ENCODE measurements around the gene ASB3. TPM values are rescaled to one million over a fixed set of nuclear protein-coding genes. Genes with fewer than 3 reads are reported as not detected.

ASB3 gene
- total RNA-seq, 2 experiments from 2014 or later, result 27.6 to 30.1 TPM

DNA sequence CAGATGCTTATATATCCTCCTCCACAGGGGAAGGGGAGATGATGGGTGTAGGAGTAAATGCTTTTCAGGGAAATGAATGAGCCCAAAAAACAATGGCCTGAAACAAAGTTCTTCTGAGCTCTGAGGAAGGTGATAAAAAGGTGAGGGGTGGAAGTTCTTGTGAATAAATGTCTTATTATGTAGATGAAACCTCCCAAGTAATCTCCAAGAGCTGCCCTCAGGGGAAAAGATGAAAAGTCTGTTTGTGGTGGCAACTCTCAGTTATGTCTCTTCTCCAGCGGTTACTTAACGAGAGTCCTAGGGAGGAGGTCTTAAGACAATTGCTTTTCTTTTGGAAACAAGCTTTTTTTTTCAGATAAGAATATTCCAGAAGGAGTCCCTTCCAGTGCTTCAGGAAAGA is 134.6 kb downstream of the ASB3 start:
- no peaks in the 10 kb centered on the region for H3K27me3 Mint-ChIP-seq
- CTCF ChIA-PET, result no interaction called here
- H3K9me3 Mint-ChIP-seq (ENCODE audit: low read depth), result no peaks in the 10 kb centered on the region
- H3K4me1 Mint-ChIP-seq, result no peaks in the 10 kb centered on the region
- DNase-seq (no peak), ATAC-seq (no peak)
- H3K36me3 Mint-ChIP-seq, result no peaks in the 10 kb centered on the region
- no peak overlapping the region for H3K27ac Mint-ChIP-seq
- H3K4me3 Mint-ChIP-seq, result no peak overlapping the region

DNA sequence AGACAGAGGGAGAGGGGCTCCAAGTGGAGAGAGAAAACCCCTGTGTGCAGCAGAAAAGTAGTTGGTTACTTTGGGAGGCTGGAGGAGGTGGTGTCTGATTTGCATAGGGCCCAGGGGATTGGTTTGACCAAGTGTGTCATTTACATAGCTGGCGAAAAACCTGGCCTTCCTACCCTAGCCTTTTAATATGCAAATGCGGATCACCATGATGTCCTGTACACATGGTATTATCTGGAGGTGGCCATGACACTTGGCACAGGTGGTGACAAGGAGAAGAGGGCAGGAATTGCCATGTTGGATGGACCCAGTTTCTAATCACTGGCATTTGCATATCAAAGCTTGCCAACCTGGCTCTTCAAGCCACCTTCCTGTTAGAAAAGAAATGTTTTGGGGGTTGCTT is 140.0 kb downstream of the ASB3 start:
- CTCF ChIA-PET, result interaction anchor here (0.8 kb wide), 1 partner anchor 10 kb away, joined by 4 read pairs; no protein-coding TSS in a partner anchor
- no peaks in the 10 kb centered on the region for H3K27me3 Mint-ChIP-seq
- H3K36me3 Mint-ChIP-seq, result no peaks in the 10 kb centered on the region
- no peak for DNase-seq
- no peaks in the 10 kb centered on the region for H3K9me3 Mint-ChIP-seq (ENCODE audit: low read depth)
- no peak overlapping the region for H3K4me3 Mint-ChIP-seq
- no peak overlapping the region for H3K27ac Mint-ChIP-seq
- ATAC-seq, result no peak
- H3K4me1 Mint-ChIP-seq, result no peaks in the 10 kb centered on the region

DNA sequence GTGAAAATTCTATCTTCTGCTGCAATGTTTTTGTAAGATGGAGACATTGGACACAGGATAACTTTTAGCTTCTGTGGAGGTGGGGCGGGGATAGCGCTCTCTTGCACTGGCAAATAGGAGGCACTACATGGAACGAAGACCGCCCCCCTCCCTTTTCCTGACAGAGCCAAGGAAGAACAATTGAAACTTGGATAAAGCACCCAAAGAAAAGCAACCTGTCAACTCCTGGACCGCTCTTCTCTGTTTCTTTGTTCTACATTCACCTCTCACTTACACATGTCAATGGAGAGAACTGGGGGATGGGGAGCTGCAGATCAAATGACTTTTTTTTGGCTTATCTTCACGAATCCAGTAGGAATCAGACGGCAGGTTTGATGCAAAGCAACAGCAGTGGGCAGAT is 145.5 kb downstream of the ASB3 start:
- H3K36me3 Mint-ChIP-seq, result no peaks in the 10 kb centered on the region
- no peaks in the 10 kb centered on the region for H3K27me3 Mint-ChIP-seq
- H3K4me3 Mint-ChIP-seq, result no peak overlapping the region
- H3K4me1 Mint-ChIP-seq, result no peaks in the 10 kb centered on the region
- CTCF ChIA-PET, result no interaction called here
- ATAC-seq, result no peak
- H3K27ac Mint-ChIP-seq, result no peak overlapping the region
- H3K9me3 Mint-ChIP-seq (ENCODE audit: low read depth), result no peaks in the 10 kb centered on the region
- DNase-seq, result no peak

DNA sequence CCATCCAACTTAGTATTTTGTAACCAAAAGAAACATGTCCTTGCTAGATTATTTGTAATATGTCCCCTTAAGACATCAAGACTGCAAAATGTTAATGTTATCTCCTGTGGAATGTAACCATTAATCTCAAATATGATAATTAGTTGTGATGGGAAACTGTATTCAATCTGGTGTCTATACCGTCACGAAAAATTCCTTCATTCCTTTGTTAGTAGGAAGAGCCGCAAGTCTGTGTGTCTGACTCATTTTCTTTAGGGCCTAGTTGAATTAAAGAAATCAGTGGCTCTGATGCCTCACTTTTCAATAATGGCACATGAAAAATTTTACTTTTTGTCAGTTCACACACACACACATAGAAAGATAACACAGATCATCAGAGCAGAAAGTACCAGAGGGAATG is 146.3 kb downstream of the ASB3 start:
- Mint-ChIP-seq H3K4me3 (no peak overlapping the region), H3K4me1 (no peaks in the 10 kb centered on the region), H3K27ac (no peak overlapping the region), H3K9me3 (ENCODE audit: low read depth) (no peaks in the 10 kb centered on the region), H3K27me3 (no peaks in the 10 kb centered on the region), H3K36me3 (no peaks in the 10 kb centered on the region)
- no peak for DNase-seq
- CTCF ChIA-PET, result no interaction called here
- no peak for ATAC-seq

DNA sequence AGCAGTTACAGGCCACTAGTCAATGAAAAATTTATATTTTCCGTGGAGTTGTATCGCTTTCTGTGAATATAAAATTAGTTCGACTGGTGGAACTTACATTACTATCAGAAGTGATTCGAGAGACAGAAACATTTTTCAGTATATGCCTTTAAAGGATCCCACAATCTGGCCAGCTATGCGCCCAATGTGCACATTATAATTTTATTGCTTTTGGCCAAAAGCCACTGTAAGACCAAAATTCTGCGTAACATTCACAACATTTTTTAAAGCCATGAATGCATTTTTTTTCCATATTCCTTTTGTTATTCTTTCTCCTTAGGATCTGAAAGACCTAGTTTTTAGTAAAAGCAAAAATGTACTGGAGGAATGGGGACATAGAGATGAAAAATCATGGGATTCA is 150.2 kb downstream of the ASB3 start:
- peaks cover 15% of the 10 kb centered on the region for H3K4me1 Mint-ChIP-seq
- no peak for ATAC-seq
- no peaks in the 10 kb centered on the region for H3K9me3 Mint-ChIP-seq (ENCODE audit: low read depth)
- no peaks in the 10 kb centered on the region for H3K36me3 Mint-ChIP-seq
- no peaks in the 10 kb centered on the region for H3K27me3 Mint-ChIP-seq
- DNase-seq, result no peak
- CTCF ChIA-PET, result no interaction called here
- no peak overlapping the region for H3K27ac Mint-ChIP-seq
- H3K4me3 Mint-ChIP-seq, result no peak overlapping the region

DNA sequence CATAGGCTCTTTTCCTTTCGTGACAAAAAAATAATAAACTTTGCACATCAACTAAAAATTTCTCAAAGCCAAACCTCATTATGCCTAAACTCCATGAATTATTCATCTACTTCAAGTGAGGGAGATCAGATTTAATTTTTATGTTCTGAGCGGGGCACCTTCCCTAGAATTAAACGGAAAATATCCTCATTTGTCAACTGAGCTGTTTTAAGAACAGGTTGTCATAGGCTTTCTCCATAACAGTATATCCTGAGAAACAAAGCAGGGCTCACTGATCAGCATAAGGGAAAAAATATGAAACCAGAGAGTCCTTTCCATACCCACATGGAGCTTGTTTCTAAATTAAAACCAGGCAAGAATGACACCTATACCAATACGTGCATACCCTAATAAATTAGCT is 150.6 kb downstream of the ASB3 start:
- Mint-ChIP-seq H3K4me3 (no peak overlapping the region), H3K27me3 (no peaks in the 10 kb centered on the region), H3K4me1 (peaks cover 17% of the 10 kb centered on the region), H3K36me3 (no peaks in the 10 kb centered on the region), H3K9me3 (ENCODE audit: low read depth) (no peaks in the 10 kb centered on the region), H3K27ac (no peak overlapping the region)
- CTCF ChIA-PET, result no interaction called here
- no peak for ATAC-seq
- no peak for DNase-seq

DNA sequence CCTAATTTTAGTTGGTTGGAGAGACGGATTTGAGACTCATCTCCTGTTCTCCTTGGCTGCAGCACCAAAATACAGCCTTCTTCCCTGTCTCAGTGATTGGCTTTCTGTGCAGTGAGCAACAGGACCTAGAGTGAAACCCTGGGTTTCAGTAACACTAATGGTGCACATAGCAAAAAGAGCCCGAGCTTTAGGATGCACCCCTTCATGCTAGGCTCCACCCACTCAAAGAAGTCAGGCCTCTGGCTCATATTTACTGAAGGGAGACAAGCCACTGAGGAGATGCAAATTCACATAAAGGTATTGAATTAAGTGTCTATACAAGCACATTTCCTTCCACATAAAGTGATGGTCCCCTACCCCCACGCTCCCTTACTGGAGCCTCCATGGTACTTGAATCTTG is 151.1 kb downstream of the ASB3 start:
- no peak overlapping the region for H3K4me3 Mint-ChIP-seq
- peaks cover 17% of the 10 kb centered on the region for H3K4me1 Mint-ChIP-seq
- H3K36me3 Mint-ChIP-seq, result no peaks in the 10 kb centered on the region
- H3K9me3 Mint-ChIP-seq (ENCODE audit: low read depth), result no peaks in the 10 kb centered on the region
- H3K27me3 Mint-ChIP-seq, result no peaks in the 10 kb centered on the region
- ATAC-seq (no peak), DNase-seq (no peak)
- CTCF ChIA-PET, result no interaction called here
- H3K27ac Mint-ChIP-seq, result no peak overlapping the region

DNA sequence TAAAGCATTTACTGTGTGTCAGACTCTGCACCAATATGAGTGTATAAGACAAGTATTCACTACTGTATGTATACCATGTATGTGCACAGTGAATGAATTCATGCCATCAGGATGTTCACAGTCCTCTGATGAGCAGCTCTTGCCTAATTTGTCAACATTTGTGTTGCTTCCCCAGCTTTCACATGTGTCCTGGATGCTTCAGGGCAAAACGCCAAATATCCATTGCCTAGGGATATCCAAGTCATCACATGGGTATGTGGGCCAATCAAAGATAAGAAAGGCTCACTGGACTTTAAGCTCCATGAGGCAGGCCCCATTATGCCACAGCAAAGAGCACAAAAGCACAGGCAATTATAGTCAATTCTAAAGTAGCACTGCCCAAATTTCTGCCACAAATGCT is 153.3 kb downstream of the ASB3 start:
- H3K27me3 Mint-ChIP-seq, result no peaks in the 10 kb centered on the region
- no peak for DNase-seq
- CTCF ChIA-PET, result no interaction called here
- no peak for ATAC-seq
- H3K27ac Mint-ChIP-seq, result no peak overlapping the region
- H3K36me3 Mint-ChIP-seq, result no peaks in the 10 kb centered on the region
- peaks cover 17% of the 10 kb centered on the region for H3K4me1 Mint-ChIP-seq
- no peak overlapping the region for H3K4me3 Mint-ChIP-seq
- no peaks in the 10 kb centered on the region for H3K9me3 Mint-ChIP-seq (ENCODE audit: low read depth)

DNA sequence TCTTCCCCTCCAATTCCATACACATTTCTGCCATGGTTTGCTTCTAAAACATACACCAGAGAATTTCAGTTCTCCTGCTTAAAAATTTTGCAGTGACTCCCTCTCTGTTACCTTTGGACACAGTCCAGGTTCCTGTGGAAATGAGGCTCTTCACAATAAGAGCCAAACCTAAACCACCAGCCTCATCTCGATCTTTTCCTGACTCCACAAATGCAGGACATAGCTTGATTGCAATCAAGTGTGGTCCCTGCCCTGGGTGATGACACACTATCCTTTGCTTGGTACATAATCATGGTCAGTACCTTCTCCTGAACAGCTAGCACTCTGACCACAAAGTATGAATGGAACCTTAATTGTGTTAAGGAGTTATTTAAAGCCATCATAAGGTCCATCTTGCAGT is 154.0 kb downstream of the ASB3 start:
- CTCF ChIA-PET, result no interaction called here
- DNase-seq, result no peak
- no peaks in the 10 kb centered on the region for H3K36me3 Mint-ChIP-seq
- no peak overlapping the region for H3K4me3 Mint-ChIP-seq
- no peak for ATAC-seq
- peaks cover 17% of the 10 kb centered on the region for H3K4me1 Mint-ChIP-seq
- H3K27ac Mint-ChIP-seq, result no peak overlapping the region
- no peaks in the 10 kb centered on the region for H3K9me3 Mint-ChIP-seq (ENCODE audit: low read depth)
- no peaks in the 10 kb centered on the region for H3K27me3 Mint-ChIP-seq

DNA sequence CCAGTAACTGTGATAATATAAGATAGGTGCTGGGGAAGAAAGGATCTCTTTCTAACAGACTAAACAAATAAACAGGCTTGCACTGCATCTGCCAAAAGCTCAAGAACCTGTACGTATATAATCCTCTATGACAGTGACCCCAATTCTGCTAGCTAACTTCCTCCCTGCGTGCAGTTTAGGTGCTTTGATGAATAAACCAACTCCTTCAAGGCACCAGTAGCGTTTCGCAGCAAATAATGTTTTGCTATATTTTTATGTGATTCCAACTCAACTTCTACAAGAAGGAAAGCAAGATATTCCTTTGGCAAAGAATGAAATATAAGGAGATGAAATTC is 154.7 kb downstream of the ASB3 start:
- Mint-ChIP-seq H3K4me3 (no peak overlapping the region), H3K27me3 (no peaks in the 10 kb centered on the region), H3K27ac (no peak overlapping the region), H3K36me3 (no peaks in the 10 kb centered on the region), H3K4me1 (peaks cover 17% of the 10 kb centered on the region), H3K9me3 (ENCODE audit: low read depth) (no peaks in the 10 kb centered on the region)
- CTCF ChIA-PET, result no interaction called here
- DNase-seq (no peak), ATAC-seq (no peak)

DNA sequence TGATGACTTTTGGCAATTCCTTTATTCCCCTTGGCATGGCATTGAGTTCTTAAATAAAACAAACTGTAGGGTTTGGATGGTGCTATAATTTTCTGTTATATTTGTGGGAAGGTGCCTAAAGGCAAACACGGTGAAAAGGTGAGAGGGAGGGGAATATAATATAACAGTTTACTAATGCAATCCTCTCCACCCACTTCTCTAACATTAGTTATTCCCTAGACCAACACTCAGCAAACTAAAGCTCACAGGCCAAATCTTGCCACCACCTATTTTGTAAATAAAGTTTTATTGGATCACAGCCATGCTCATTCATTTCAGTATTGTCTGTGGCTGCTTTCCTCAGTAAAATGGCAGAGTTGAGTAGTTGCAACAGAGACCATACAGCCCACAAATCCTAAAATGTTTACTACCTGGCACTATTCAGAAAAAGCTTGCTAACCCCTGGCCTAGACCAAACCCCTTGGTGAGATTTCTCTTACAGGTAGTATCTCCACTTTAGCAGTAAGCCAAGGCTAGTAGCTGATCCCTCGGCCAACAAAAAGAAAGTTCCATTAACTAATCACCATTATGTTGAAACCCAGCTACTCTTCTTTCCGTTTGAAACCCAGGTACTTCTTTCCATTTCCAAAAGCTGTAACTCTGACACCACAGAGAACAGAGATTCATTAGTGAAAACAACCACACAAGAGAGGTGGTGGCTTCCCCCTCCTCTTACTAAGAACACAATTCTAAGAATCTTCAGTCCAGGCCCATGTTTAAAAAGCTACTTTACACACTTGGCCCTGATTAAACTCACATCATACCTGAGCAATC is 155.2 kb downstream of the ASB3 start:
- no peaks in the 10 kb centered on the region for H3K9me3 Mint-ChIP-seq (ENCODE audit: low read depth)
- H3K27ac Mint-ChIP-seq, result peak overlapping the region; percentile 30
- CTCF ChIA-PET, result no interaction called here
- H3K4me3 Mint-ChIP-seq, result no peak overlapping the region
- H3K4me1 Mint-ChIP-seq, result peaks cover 17% of the 10 kb centered on the region
- H3K27me3 Mint-ChIP-seq, result no peaks in the 10 kb centered on the region
- H3K36me3 Mint-ChIP-seq, result no peaks in the 10 kb centered on the region
- no peak for ATAC-seq
- DNase-seq, result no peak

DNA sequence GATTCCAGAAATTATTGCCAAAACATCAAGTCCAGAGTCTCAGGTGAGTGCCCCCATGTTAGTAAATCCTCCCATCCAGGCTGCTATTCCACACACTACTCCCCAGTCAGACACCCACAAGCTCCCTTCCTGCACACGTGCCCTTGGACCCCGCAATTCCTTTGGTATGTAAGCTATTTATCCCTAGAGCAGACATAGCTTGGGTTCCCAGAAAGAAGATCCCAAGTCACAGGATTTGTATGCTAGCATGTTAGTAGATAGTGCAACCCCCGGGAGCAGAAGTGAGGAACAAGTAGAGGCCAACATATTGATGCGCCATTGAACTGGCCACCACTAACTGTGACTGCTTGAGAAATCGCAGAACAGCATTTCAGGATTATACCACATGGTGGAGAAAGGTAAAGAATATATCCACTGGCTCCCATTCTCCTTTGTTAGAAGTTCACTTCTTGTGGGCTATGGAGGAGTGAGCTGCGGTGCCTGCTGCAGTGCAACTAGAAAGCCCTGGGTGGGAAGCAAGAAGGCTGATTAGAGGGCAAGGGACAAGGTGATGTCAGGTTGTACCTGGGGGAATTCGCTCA is 156.6 kb downstream of the ASB3 start:
- ATAC-seq (no peak), DNase-seq (no peak)
- Mint-ChIP-seq H3K27me3 (no peaks in the 10 kb centered on the region), H3K9me3 (ENCODE audit: low read depth) (no peaks in the 10 kb centered on the region), H3K4me3 (no peak overlapping the region), H3K27ac (no peak overlapping the region), H3K36me3 (no peaks in the 10 kb centered on the region), H3K4me1 (peaks cover 17% of the 10 kb centered on the region)
- CTCF ChIA-PET, result no interaction called here

DNA sequence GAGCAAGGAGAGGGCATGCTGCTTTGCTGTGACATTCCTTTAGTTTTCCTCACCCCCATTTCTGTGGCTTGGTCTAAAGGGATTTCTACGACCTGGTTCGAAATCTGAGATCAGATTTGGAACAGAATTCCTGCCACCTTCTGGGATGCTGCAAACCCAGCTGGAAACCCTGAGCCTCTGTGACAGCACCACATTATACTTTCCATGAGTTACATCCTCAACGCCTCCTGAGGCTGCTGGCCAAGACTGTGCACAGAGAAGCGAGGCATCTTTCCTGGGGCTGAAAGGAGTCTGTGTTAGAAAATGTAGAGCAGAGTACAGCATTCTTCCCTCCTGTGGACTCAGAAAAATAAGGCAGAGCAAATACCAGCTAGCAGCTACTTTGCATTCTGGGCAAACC is 157.3 kb downstream of the ASB3 start:
- H3K27ac Mint-ChIP-seq, result no peak overlapping the region
- CTCF ChIA-PET, result no interaction called here
- ATAC-seq (no peak), DNase-seq (no peak)
- no peaks in the 10 kb centered on the region for H3K36me3 Mint-ChIP-seq
- peaks cover 17% of the 10 kb centered on the region for H3K4me1 Mint-ChIP-seq
- H3K4me3 Mint-ChIP-seq, result no peak overlapping the region
- H3K9me3 Mint-ChIP-seq (ENCODE audit: low read depth), result no peaks in the 10 kb centered on the region
- no peaks in the 10 kb centered on the region for H3K27me3 Mint-ChIP-seq

DNA sequence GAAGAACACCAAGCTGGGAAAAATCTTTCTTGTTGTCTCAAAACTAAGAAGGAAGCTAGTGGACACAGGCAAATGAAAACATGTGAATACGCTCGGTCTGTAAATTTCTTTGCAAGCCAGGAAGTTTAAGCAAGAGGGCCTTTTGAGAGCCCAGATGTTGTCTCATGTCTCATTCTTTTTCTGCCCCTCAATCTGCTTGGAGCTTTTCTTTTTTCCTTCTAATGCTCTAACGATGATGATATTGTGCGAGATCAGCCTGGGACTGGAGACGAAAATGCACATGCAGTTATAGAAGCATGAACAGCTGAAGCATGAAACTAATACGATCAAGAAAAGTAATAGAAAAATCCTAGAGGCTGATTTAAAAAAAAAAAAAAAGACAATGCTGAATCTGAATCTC is 157.8 kb downstream of the ASB3 start:
- H3K36me3 Mint-ChIP-seq, result no peaks in the 10 kb centered on the region
- CTCF ChIA-PET, result no interaction called here
- peaks cover 17% of the 10 kb centered on the region for H3K4me1 Mint-ChIP-seq
- no peak overlapping the region for H3K4me3 Mint-ChIP-seq
- ATAC-seq, result no peak
- no peak for DNase-seq
- no peaks in the 10 kb centered on the region for H3K9me3 Mint-ChIP-seq (ENCODE audit: low read depth)
- H3K27ac Mint-ChIP-seq, result no peak overlapping the region
- H3K27me3 Mint-ChIP-seq, result no peaks in the 10 kb centered on the region

DNA sequence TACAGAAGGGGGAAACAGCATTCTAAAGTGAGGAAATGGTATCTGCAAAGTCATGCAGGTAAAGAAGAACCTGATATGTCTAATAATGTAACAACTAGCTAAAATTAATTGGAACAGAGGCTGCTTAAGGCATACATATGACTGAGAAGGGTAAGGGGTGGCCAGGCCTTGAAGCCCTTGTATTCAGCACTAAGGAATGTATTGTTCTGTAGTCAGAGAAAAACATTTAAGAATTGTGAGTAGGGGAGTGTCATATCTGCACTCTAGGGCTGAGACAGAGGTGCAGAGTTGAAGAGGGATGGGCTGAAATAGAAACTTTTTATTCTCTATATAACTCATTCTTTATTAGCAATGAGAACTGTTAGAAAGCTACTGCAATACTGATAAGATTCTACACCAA is 164.6 kb downstream of the ASB3 start:
- no peaks in the 10 kb centered on the region for H3K4me1 Mint-ChIP-seq
- CTCF ChIA-PET, result no interaction called here
- no peak overlapping the region for H3K4me3 Mint-ChIP-seq

More for the DNA sequence above, 164.6 kb downstream of the ASB3 start:
- no peaks in the 10 kb centered on the region for H3K9me3 Mint-ChIP-seq (ENCODE audit: low read depth)
- no peak overlapping the region for H3K27ac Mint-ChIP-seq
- no peaks in the 10 kb centered on the region for H3K27me3 Mint-ChIP-seq
- ATAC-seq (no peak), DNase-seq (no peak)
- no peaks in the 10 kb centered on the region for H3K36me3 Mint-ChIP-seq
